GM23338 (cell line): Measurements from ENCODE around the gene SRRT.
"Not testable (repeated sequence)": the region's sequence is repeated elsewhere in the genome, so short reads cannot be mapped to it uniquely, and the experiment has no call there.

Experiments used
- CREB1 ChIP-seq: fragments of 250-450 bp; sonication (Bioruptor Pico); IDR thresholded peaks from 2 replicates; pipeline ENCODE4 v1.5.0; 2020; ENCODE audit warnings: low read depth, mild to moderate bottlenecking, moderate library complexity
- EZH2 ChIP-seq: fragments of 200-600 bp; sonication (generic); IDR thresholded peaks from one replicate; pipeline ENCODE4 v1.8.0; 2017; ENCODE audit warnings: antibody characterized with exemption, mild to moderate bottlenecking, low read depth; ENCODE audit not compliant: unreplicated experiment
- EZH2phosphoT487 ChIP-seq: fragments of 200-600 bp; sonication (generic); IDR thresholded peaks from one replicate; pipeline ENCODE4 v1.8.1; 2018; ENCODE audit warnings: antibody characterized with exemption; ENCODE audit not compliant: unreplicated experiment
- POLR2AphosphoS5 ChIP-seq: IDR thresholded peaks from 2 replicates; pipeline ENCODE4 v1.6.1; 2016; ENCODE audit warnings: antibody characterized with exemption, low read depth
- STAT1 ChIP-seq: IDR thresholded peaks from one replicate; pipeline ENCODE4 v1.6.1; 2016; ENCODE audit warnings: antibody characterized with exemption; ENCODE audit not compliant: unreplicated experiment
- TF ChIP-seq, protein P1 (sequence below), 2 experiments: fragments of 200-600 bp in 1 of 2; sonication (generic) in 1 of 2; conservative IDR thresholded peaks; 2 replicates each; pipeline versions ENCODE4 v1.5.1 to v1.6.1; 2016 to 2017; ENCODE audit warnings: antibody characterized with exemption in 2 of 2, low read depth in 2 of 2, mild to moderate bottlenecking in 2 of 2, moderate library complexity in 1 of 2
- TF ChIP-seq, protein P2 (sequence below): IDR thresholded peaks from one replicate; pipeline ENCODE4 v1.6.1; 2018; ENCODE audit warnings: antibody characterized with exemption; ENCODE audit not compliant: unreplicated experiment

DNA sequence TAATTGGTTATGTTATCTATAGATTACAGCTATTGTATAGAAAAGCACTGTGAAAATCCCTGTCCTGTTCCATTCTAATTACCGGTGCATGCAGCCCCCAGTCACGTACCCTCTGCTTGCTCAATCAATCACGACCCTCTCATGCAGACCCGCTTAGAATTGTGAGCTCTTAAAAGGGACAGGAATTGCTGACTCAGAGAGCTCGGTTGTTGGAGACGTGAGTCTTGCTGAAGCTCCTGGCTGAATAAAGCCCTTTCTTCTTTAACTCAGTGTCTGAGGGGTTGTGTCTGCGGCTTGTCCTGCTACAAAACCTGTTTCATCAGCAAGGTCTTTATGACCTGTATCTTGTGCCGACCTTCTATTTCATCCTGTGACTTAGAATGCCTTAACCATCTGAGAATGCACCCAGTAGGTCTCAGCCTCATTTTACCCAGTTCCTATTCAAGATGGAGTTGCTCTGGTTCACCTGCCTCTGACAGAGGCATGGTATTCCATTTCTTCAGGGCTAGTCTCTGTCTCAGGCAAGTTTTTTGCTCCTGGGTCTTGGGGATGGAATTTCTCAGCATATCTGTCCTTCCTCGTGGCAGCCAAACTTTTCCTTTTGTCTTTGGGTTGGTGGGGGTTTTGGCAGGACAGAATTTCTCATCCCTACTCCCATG, 45.0 kb downstream of the SRRT start:
- TF ChIP-seq, protein P1, sequence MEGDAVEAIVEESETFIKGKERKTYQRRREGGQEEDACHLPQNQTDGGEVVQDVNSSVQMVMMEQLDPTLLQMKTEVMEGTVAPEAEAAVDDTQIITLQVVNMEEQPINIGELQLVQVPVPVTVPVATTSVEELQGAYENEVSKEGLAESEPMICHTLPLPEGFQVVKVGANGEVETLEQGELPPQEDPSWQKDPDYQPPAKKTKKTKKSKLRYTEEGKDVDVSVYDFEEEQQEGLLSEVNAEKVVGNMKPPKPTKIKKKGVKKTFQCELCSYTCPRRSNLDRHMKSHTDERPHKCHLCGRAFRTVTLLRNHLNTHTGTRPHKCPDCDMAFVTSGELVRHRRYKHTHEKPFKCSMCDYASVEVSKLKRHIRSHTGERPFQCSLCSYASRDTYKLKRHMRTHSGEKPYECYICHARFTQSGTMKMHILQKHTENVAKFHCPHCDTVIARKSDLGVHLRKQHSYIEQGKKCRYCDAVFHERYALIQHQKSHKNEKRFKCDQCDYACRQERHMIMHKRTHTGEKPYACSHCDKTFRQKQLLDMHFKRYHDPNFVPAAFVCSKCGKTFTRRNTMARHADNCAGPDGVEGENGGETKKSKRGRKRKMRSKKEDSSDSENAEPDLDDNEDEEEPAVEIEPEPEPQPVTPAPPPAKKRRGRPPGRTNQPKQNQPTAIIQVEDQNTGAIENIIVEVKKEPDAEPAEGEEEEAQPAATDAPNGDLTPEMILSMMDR (conservative IDR thresholded peaks at IDR 0.05; ENCODE audit: low read depth in 2 of 2) = not testable (repeated sequence)
- not testable (repeated sequence) for TF ChIP-seq CREB1, POLR2AphosphoS5, EZH2, EZH2phosphoT487, STAT1
- TF ChIP-seq, protein P2, sequence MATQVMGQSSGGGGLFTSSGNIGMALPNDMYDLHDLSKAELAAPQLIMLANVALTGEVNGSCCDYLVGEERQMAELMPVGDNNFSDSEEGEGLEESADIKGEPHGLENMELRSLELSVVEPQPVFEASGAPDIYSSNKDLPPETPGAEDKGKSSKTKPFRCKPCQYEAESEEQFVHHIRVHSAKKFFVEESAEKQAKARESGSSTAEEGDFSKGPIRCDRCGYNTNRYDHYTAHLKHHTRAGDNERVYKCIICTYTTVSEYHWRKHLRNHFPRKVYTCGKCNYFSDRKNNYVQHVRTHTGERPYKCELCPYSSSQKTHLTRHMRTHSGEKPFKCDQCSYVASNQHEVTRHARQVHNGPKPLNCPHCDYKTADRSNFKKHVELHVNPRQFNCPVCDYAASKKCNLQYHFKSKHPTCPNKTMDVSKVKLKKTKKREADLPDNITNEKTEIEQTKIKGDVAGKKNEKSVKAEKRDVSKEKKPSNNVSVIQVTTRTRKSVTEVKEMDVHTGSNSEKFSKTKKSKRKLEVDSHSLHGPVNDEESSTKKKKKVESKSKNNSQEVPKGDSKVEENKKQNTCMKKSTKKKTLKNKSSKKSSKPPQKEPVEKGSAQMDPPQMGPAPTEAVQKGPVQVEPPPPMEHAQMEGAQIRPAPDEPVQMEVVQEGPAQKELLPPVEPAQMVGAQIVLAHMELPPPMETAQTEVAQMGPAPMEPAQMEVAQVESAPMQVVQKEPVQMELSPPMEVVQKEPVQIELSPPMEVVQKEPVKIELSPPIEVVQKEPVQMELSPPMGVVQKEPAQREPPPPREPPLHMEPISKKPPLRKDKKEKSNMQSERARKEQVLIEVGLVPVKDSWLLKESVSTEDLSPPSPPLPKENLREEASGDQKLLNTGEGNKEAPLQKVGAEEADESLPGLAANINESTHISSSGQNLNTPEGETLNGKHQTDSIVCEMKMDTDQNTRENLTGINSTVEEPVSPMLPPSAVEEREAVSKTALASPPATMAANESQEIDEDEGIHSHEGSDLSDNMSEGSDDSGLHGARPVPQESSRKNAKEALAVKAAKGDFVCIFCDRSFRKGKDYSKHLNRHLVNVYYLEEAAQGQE = not testable (repeated sequence)
